ENCODE data around the gene SPATA6. TPM values are rescaled to one million over a fixed set of nuclear protein-coding genes. Genes with fewer than 3 reads are reported as not detected.
"Not testable (repeated sequence)": the region's sequence is repeated elsewhere in the genome, so short reads cannot be mapped to it uniquely, and the experiment has no call there.

Gene SPATA6
- total and polyA plus RNA-seq, 2 donors (not counting 1 experiment from before 2014, with no cell fraction given), result 1.9 to 6.7 TPM

DNA sequence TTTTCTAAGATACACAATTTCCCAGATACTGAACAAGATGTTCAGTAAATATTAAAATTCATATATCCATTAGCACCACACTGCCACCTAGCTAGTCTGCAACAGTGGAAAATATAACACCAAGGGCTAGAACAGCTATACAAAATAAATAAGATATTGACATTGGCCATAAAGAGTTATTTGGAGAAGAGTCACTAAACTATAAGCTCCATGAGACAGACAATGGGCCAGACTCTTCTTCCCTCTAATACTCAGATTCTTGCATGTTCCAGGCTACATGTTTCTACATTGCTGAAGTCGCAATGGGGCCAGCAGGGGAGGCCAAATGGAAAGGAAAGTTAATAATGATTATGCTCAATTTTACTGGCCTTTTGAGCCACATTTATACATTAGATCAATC is 21.5 kb downstream of the SPATA6 start:
- CTCF ChIA-PET, result no interaction called here
- POLR2A ChIA-PET, result no interaction called here
- WGBS (ENCODE audit: insufficient coverage), result no CpG with 5 or more reads among the region's 1 CpG

DNA sequence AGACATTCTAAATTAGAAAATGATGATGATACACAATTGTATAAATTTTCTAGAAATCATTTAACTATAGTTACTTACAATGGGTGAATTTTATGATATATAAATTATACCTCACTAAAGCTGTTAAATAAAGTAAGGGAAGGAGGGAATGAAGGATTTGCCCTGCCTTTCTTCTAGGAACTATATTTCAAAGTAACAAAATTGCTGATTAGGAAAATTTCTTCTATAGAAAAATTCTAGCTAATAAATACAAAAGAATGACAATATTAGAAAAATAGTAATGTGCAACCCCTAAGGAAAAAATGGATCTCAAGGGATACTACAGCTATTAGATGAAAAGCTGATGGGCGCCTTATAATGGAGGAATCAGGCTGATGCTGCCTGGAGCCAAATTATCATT is 23.1 kb downstream of the SPATA6 start:
- Histone ChIP-seq H2AFZ (ENCODE audit: insufficient read depth, low read depth, low read length, poor library complexity, severe bottlenecking) (no peak overlapping the region), H3K4me1 (ENCODE audit: control insufficient read depth in 2 of 2, insufficient read depth in 2 of 2, low read length in 2 of 2) (no peaks in the 10 kb centered on the region), H3K4me2 (replicated peaks; ENCODE audit: low read depth, low read length, poor library complexity, severe bottlenecking) (no peak overlapping the region), H3K4me3 (ENCODE audit: control extremely low read depth in 1 of 5, extremely low read depth in 1 of 5, insufficient read depth in 1 of 5, low read depth in 2 of 5, low read length in 4 of 5) (no peak overlapping the region), H3K9ac (ENCODE audit: low read length) (no peak overlapping the region), H3K79me2 (ENCODE audit: control insufficient read depth, insufficient read depth, low read length) (no peaks in the 10 kb centered on the region), H3K27me3 (replicated peaks in 1 of 4; ENCODE audit: control extremely low read depth in 1 of 4, control insufficient read depth in 3 of 4, insufficient read depth in 4 of 4, low read length in 3 of 4) (no peaks in the 10 kb centered on the region), H4K20me1 (ENCODE audit: control insufficient read depth, insufficient read depth, low read length, poor library complexity, severe bottlenecking) (no peaks in the 10 kb centered on the region), H3K27ac (ENCODE audit: low read length in 2 of 2) (no peak overlapping the region), H3K36me3 (replicated peaks in 1 of 2; ENCODE audit: control extremely low read depth in 1 of 2, control insufficient read depth in 1 of 2, extremely low read depth in 1 of 2, insufficient read depth in 2 of 2, low read length in 1 of 2) (no peaks in the 10 kb centered on the region), H3K9me3 (ENCODE audit: control extremely low read depth in 1 of 3, control insufficient read depth in 2 of 3, insufficient read depth in 1 of 3, low read length in 2 of 3) (peaks cover under 1 to 3% (median 1%) of the 10 kb centered on the region in 3 donors)
- no peak overlapping the region for H3K27ac Mint-ChIP-seq
- intact Hi-C loops (cut with micrococcal nuclease), result no loop called here
- H3K9me3 Mint-ChIP-seq (ENCODE audit: insufficient read depth), result peaks cover 3% of the 10 kb centered on the region
- no CpG with 5 or more reads among the region's 1 CpG for WGBS (ENCODE audit: insufficient coverage)
- ATAC-seq (ENCODE audit: low read depth) (no peak), DNase-seq (no peak)
- ChIA-PET CTCF (no interaction called here), POLR2A (no interaction called here)
- no peak for TF ChIP-seq EZH2 (IDR thresholded peaks at IDR 0.05; ENCODE audit: borderline replicate concordance, insufficient read depth, low read depth, low read length, poor library complexity, severe bottlenecking)
- TF ChIP-seq, protein P1, sequence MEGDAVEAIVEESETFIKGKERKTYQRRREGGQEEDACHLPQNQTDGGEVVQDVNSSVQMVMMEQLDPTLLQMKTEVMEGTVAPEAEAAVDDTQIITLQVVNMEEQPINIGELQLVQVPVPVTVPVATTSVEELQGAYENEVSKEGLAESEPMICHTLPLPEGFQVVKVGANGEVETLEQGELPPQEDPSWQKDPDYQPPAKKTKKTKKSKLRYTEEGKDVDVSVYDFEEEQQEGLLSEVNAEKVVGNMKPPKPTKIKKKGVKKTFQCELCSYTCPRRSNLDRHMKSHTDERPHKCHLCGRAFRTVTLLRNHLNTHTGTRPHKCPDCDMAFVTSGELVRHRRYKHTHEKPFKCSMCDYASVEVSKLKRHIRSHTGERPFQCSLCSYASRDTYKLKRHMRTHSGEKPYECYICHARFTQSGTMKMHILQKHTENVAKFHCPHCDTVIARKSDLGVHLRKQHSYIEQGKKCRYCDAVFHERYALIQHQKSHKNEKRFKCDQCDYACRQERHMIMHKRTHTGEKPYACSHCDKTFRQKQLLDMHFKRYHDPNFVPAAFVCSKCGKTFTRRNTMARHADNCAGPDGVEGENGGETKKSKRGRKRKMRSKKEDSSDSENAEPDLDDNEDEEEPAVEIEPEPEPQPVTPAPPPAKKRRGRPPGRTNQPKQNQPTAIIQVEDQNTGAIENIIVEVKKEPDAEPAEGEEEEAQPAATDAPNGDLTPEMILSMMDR (IDR thresholded peaks at IDR 0.05), result no peak
- H3K27me3 Mint-ChIP-seq, result peaks cover 3% of the 10 kb centered on the region
- no peak overlapping the region for H3K4me3 Mint-ChIP-seq
- no peaks in the 10 kb centered on the region for H3K4me1 Mint-ChIP-seq

More for the DNA sequence above, 21.5 kb downstream of the SPATA6 start:
- Mint-ChIP-seq H3K27me3 (peaks cover 6% of the 10 kb centered on the region), H3K9me3 (ENCODE audit: insufficient read depth) (no peaks in the 10 kb centered on the region), H3K4me3 (no peak overlapping the region), H3K27ac (no peak overlapping the region), H3K4me1 (no peaks in the 10 kb centered on the region)
- no peak overlapping the region for H2AFZ ChIP-seq (ENCODE audit: insufficient read depth, low read depth, low read length, poor library complexity, severe bottlenecking)
- no peaks in the 10 kb centered on the region for H3K4me1 ChIP-seq (ENCODE audit: control insufficient read depth in 2 of 2, insufficient read depth in 2 of 2, low read length in 2 of 2)
- no peak for ATAC-seq (ENCODE audit: low read depth)
- no peak overlapping the region for H3K4me3 ChIP-seq (ENCODE audit: control extremely low read depth in 1 of 5, extremely low read depth in 1 of 5, insufficient read depth in 1 of 5, low read depth in 2 of 5, low read length in 4 of 5)
- H3K4me2 ChIP-seq (replicated peaks; ENCODE audit: low read depth, low read length, poor library complexity, severe bottlenecking), result no peak overlapping the region
- no peaks in the 10 kb centered on the region for H3K79me2 ChIP-seq (ENCODE audit: control insufficient read depth, insufficient read depth, low read length)
- H3K9me3 ChIP-seq (ENCODE audit: control extremely low read depth in 1 of 3, control insufficient read depth in 2 of 3, insufficient read depth in 1 of 3, low read length in 2 of 3), result peaks cover 0 to 3% (median 0%) of the 10 kb centered on the region in 3 donors
- intact Hi-C loops (cut with micrococcal nuclease), result no loop called here
- no peak for DNase-seq
- H4K20me1 ChIP-seq (ENCODE audit: control insufficient read depth, insufficient read depth, low read length, poor library complexity, severe bottlenecking), result no peaks in the 10 kb centered on the region
- H3K27me3 ChIP-seq (replicated peaks in 1 of 4; ENCODE audit: control extremely low read depth in 1 of 4, control insufficient read depth in 3 of 4, insufficient read depth in 4 of 4, low read length in 3 of 4), result no peaks in the 10 kb centered on the region
- no peaks in the 10 kb centered on the region for H3K36me3 ChIP-seq (replicated peaks in 1 of 2; ENCODE audit: control extremely low read depth in 1 of 2, control insufficient read depth in 1 of 2, extremely low read depth in 1 of 2, insufficient read depth in 2 of 2, low read length in 1 of 2)
- no peak for TF ChIP-seq EZH2 (IDR thresholded peaks at IDR 0.05; ENCODE audit: borderline replicate concordance, insufficient read depth, low read depth, low read length, poor library complexity, severe bottlenecking)
- TF ChIP-seq, protein P1 (IDR thresholded peaks at IDR 0.05), result no peak
- no peak overlapping the region for H3K9ac ChIP-seq (ENCODE audit: low read length)
- H3K27ac ChIP-seq (ENCODE audit: low read length in 2 of 2), result no peak overlapping the region

DNA sequence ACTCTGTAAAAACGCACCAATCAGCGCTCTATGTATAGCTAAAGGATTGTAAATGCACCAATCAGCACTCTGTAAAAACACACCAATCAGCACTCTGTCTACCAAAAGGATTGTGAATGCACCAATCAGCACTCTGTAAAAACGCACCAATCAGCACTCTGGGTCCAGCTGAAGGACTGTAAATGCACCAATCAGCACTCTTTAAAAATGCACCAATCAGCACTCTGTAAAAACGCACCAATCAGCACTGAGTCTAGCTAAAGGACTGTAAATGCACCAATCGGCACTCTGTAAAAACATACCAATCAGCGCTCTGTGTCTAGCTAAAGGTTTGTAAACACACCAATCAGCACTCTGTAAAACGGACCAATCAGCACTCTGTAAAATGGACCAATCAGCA is 27.8 kb downstream of the SPATA6 start:
- H3K4me3 ChIP-seq (ENCODE audit: control extremely low read depth in 1 of 5, extremely low read depth in 1 of 5, insufficient read depth in 1 of 5, low read depth in 2 of 5, low read length in 4 of 5); H4K20me1 ChIP-seq (ENCODE audit: control insufficient read depth, insufficient read depth, low read length, poor library complexity, severe bottlenecking); POLR2A ChIA-PET; H2AFZ ChIP-seq (ENCODE audit: insufficient read depth, low read depth, low read length, poor library complexity, severe bottlenecking); DNase-seq; H3K4me2 ChIP-seq (replicated peaks; ENCODE audit: low read depth, low read length, poor library complexity, severe bottlenecking); H3K9ac ChIP-seq (ENCODE audit: low read length); H3K79me2 ChIP-seq (ENCODE audit: control insufficient read depth, insufficient read depth, low read length); H3K9me3 ChIP-seq (ENCODE audit: control extremely low read depth in 1 of 3, control insufficient read depth in 2 of 3, insufficient read depth in 1 of 3, low read length in 2 of 3); H3K27me3 ChIP-seq (replicated peaks in 1 of 4; ENCODE audit: control extremely low read depth in 1 of 4, control insufficient read depth in 3 of 4, insufficient read depth in 4 of 4, low read length in 3 of 4); intact Hi-C loops (cut with micrococcal nuclease); H3K27me3 Mint-ChIP-seq; H3K4me1 Mint-ChIP-seq; H3K4me3 Mint-ChIP-seq; H3K4me1 ChIP-seq (ENCODE audit: control insufficient read depth in 2 of 2, insufficient read depth in 2 of 2, low read length in 2 of 2); H3K36me3 ChIP-seq (replicated peaks in 1 of 2; ENCODE audit: control extremely low read depth in 1 of 2, control insufficient read depth in 1 of 2, extremely low read depth in 1 of 2, insufficient read depth in 2 of 2, low read length in 1 of 2); H3K27ac Mint-ChIP-seq; H3K27ac ChIP-seq (ENCODE audit: low read length in 2 of 2); ATAC-seq (ENCODE audit: low read depth): not testable (repeated sequence)
- peaks cover 10% of the 10 kb centered on the region for H3K9me3 Mint-ChIP-seq (ENCODE audit: insufficient read depth)
- CTCF ChIA-PET, result interaction anchor here (1.1 kb wide), 1 partner anchor 54 kb away, joined by 3 read pairs; no protein-coding TSS in a partner anchor
- WGBS (ENCODE audit: insufficient coverage), result 83% methylated on average over 4 of the region's 7 CpGs
